GM18519 (cell line): Measurements from ENCODE around the gene LIN28A.
"Not testable (repeated sequence)": the region's sequence is repeated elsewhere in the genome, so short reads cannot be mapped to it uniquely, and the experiment has no call there.

Experiments used
- ATAC-seq: cut with Tn5 transposase; IDR thresholded peaks from one replicate; pipeline ENCODE4 v1.9.1; 2021; ENCODE audit warnings: mild to moderate bottlenecking, moderate library complexity; ENCODE audit not compliant: unreplicated experiment, low FRiP score

Gene LIN28A

DNA sequence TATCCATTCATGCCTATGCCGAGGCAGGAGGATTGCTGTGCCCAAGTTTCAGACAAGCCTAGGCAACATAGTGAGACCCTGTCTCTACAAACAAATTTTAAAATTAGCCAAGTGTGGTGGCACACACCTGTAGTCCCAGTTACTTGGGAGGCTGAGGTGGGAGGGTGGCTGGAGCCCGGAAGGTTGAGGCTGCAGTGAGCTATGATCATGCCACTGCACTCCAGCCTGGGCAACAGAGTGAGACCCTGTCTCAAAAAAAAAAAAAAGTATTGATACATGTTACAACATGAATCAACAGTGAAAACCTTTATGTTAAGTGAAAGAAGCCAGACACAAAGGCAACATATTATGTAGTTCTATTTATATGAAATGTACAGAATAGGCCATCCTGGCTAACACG lies 25.6 kb upstream of the LIN28A start:
- not testable (repeated sequence) for ATAC-seq

DNA sequence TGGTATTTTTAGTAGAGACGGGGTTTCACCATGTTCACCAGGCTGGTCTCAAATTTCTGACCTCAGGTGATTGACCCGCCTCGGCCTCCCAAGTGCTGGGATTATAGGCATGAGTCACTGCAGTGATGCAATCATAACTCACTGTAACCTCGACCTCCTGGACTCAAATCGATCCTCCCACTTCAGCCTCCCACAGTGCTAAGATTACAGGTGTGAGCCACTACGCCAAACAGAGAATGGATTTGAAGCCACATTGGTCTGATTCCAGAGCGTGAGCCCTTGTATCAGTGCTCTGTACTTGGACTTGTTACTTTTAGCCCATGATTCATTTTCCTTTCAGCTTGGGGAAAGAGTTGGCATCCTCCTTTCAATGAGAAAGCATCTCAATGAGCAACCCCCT lies 23.2 kb upstream of the LIN28A start:
- no peak for ATAC-seq

DNA sequence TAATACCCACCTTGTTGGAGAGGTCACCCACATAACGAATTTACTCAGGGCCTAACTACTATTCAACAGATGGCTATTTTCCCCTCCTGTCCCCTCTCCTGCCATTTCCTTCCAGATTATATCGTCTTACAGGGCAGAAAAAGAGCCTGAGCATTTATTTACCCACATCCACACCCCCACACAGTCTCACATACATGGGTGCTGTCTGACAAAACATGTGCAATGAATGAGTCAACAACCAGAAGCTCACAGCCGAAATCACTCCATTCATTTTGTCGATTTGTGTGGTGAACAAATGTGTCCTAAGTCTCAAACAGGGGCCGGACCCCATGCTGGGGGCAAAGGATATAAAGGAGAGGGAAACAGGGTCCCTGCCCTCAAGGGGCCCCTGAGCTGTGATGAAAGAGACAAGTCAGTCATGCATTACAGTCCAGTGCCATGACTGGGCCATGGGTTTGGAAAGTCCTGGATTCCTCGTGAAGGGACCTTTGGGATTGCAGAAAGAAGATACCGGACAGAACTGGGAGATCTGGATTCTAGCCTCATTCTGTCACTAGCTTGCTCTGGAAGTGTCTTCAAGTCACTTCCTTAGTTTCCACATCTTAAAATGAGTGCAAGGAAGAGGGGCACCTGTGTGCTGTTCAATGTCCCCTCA lies 21.7 kb upstream of the LIN28A start:
- ATAC-seq: no peak

DNA sequence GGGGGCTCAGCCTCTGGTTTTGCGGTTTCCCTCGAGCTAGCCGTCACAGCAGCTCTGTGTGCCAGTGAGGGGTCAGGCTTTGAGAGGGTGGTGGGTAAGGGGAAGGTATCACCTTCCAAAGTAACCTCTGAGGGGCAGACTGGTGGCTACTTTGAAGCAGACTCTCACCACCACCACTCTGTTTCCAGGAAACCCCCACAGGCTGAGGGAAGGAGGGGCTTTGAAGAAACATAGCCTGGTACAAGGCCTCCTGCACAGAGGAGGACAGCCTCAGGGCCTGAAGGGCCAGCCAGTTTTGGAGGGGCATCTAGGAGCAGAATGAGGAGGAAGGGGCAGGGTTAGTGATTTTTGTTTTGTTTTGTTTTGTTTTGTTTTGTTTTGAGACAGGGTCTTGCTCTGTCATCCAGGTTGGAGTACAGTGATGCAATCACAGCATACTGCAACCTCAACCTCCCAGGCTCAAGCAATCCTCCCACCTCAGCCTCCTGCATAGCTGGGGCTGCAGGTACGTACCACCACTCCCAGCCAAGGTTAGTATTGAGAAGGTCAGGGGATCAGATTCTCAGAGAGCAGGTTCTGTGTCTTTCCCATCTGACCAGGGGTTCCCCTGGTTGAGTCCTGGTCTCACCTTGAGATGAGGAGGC lies 20.9 kb upstream of the LIN28A start:
- ATAC-seq: no peak

DNA sequence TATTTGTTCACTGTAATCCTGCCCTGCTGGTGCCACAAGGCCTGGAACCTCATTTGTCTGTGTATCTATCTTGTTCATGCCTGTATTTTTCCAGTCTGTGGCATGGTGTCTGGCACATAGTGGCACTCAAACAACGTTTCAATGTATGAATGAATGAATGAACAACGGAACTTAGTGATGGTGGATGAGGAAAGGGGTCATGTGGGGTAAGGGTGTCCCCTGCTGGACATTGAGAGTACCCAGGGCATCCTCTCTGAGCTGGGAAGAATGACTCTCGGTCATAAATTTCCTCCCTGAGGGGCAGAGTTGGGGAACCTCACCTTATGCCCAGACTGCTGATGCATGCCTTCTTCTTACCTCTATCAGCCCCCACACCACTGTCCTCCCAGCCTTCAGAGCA lies 19.2 kb upstream of the LIN28A start:
- ATAC-seq: no peak

- no peak for ATAC-seq
Observed at GRCh38 chr1:26395754-26396153, 14.9 kb upstream of the LIN28A start.

DNA sequence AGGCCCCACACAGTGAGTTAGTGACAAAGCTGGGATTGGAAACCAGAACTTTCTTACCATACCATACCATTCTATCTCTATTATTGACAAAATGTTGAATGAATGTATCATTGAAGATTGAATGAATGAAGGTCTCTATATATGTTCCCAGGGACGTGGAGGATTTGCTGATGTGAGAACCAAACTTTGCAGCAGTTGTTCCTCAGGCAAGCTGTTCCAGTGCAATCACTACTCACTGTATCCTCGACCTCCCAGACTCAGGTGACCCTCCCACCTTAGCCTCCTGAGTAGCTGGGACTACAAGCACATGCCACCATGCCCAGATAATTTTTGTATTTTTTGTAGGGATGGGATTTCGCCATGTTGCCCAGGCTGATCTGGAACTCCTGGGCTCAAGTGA lies 11.6 kb upstream of the LIN28A start:
- ATAC-seq: no peak

DNA sequence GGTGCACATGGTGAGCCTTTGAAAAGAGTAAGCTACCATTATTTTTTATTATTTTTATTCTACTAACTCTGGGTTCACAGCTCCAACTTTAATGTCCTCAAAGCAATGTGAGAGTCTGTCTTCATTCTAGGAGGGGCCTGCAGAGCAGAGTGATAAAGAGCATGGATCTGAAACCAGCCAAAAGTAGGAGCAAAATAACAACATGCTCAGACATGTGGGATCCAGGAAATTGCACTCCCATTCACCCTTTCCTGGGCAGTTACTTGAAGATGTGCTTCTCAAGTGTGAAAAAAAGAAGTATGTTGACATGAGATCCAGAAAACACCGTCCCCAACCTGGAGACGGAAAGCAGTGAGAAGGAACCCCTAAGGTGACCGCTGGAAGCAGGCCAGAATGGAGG lies 8.7 kb upstream of the LIN28A start:
- ATAC-seq: no peak

- no peak for ATAC-seq
Observed at GRCh38 chr1:26403656-26404055, 7.0 kb upstream of the LIN28A start.

- no peak for ATAC-seq
Observed at GRCh38 chr1:26404641-26405040, 6.0 kb upstream of the LIN28A start.

GRCh38 chr1:26405281-26405915 lies 5.2 kb upstream of the LIN28A start:
- ATAC-seq: no peak

DNA sequence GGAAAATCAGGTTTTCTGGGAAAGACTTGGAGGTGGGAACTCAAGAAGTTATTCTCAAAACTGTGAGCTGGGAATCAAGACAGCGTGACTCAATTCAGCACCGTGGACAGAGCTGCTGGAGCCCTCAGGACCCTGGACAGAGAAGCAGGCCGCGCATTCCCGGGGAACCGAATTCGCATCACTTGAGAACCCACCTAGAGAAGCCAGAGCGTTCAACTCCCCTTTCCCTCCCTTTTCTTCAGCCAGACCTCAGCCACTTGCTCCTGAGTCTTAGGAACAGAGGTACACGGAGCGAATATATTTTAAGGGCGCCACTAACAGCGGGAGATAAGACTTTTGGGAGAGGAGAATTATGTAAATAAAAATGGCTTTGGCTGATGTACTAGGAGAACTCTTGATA lies 2.0 kb upstream of the LIN28A start:
- no peak for ATAC-seq

DNA sequence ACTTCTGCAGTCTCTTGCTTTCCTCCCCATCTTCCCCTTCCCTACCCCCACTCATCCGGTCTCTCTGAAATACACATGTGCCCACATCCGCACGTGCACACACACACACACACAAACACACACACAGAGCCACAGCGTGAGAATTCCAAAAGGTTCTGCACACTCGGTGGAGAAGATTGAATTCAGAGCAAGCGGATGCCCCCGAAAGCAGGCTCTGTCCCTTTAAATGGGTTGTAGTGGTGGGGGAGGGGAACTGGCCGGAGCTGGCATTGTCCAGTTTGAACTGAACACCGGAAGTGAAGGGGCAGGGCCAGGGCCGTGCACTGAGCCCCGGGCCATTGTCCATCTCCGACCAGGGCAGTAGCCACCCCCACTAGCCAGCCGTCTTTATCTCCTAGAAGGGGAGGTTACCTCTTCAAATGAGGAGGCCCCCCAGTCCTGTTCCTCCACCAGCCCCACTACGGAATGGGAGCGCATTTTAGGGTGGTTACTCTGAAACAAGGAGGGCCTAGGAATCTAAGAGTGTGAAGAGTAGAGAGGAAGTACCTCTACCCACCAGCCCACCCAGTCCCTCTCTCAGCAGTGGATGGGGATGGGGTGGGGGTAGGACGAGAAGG lies 1.3 kb upstream of the LIN28A start:
- ATAC-seq: no peak

DNA sequence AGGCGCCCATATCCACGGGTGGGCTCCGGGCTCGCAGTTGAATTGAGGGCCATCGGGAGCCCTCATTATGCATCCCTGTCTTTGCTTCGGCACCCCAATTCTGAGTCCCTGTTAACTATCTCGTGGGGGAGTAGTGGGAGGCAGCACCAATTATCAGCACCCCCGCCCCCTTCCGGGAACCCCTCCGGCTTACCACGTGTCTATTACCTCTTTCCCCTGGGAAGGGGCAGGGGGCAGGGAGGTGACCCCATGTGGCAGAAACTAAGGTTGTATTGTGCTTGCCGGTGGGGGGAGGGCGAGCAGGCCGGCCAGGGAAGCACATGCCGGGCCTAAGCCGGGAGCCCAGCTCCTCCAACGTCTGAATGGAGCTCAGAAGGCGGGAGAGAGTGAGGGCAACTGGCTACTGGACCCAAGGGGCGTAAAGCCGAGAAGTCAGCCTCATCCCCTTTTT lies 1.0 kb downstream of the LIN28A start:
- ATAC-seq: no peak

DNA sequence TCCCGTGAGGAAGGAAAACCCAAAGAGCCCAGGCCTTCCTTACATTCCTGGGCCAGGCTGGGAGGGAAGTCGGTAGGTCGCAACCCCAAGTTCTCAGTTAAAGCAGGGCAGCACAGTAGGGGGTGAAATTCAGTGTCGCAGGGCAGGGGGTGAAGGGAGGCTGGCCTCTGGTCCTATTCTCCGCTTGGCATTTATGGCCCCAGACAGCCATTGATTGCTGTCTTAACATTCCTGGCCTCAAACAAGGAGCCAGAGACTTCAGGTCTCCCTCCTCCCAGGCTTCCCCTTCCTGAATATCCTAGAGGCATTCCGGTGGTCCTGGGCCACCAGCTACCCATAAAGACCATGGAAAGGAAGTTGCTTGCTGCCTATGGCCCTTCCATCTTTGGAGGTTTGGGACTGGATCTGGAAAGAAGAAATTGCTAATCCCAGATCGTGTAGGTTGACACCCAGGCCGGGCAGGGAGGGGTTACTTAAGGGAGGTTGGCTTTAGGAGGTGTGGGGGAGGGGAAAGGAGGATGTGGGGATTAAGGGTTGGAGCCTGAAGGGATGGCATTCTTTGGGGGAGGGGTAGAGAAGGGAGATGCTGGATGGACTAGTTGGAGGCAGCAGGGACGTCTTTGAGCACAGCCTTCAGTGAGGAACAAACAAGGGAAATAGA lies 1.7 kb downstream of the LIN28A start:
- no peak for ATAC-seq

- ATAC-seq: no peak
Observed at GRCh38 chr1:26413031-26413430, 2.4 kb downstream of the LIN28A start.

GRCh38 chr1:26417111-26417759 lies 6.6 kb downstream of the LIN28A start:
- ATAC-seq: no peak

DNA sequence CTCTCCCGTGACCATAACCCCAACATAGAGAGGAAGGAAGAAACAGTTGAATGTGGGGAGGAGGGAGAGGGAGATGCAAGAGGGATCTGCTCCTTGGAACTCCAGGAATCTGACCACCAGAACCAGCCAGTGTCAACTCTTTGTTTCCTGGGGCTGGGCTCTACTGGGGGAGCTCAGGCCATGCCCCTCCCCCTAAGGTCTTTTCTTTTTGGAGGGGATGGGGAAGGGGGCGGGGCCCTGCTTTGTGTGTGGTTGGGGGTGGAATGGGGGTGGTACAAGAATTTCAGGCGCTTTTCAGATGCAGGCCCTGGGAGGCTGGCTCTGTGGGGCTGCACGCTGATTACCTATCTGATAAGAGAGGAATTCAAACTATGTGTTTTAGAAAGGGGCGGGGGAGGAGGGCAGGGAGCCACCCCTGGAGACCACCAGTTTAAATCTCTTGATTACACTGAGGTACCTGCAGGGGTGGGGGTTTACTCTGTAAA lies 8.3 kb downstream of the LIN28A start:
- ATAC-seq: no peak

DNA sequence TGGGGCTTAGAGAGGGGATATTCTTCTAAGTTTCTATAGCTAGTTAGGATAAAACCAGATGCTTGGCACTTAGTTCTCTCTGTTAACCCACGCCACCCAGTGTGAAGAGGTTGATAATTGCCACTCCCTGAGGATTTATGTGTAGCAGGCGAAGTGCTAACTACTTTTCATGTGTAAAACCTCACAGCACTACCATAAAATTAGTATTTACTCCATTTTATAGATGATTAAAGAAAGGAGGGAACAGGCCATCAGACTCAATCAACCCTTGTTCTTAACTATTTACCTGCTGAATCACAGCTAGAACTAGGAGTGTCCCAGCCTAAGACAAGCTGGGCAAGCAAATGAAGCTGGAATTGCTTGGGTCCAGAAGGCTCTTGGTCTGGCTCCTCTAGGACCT lies 8.9 kb downstream of the LIN28A start:
- ATAC-seq: no peak

GRCh38 chr1:26429721-26430120 lies 19.1 kb downstream of the LIN28A start:
- ATAC-seq: no peak
